ENCODE measurements around the gene CDHR2.

CDHR2 gene

GRCh38 chr5:176626876-176627236 lies 77.7 kb downstream of the CDHR2 start:
- Histone ChIP-seq H3K4me1 (ENCODE audit: control insufficient read depth, insufficient read depth, low read length) (peaks cover 23% of the 10 kb centered on the region), H3K27ac (ENCODE audit: insufficient read depth, low read depth, low read length, poor library complexity, severe bottlenecking) (no peak overlapping the region), H3K4me3 (ENCODE audit: insufficient read depth, low read depth, low read length) (no peak overlapping the region), H3K36me3 (ENCODE audit: control insufficient read depth, insufficient read depth, low read length) (no peaks in the 10 kb centered on the region), H3K9me3 (ENCODE audit: control insufficient read depth, low read length) (no peaks in the 10 kb centered on the region), H3K27me3 (ENCODE audit: control insufficient read depth, insufficient read depth, low read length, poor library complexity, severe bottlenecking) (peaks cover 72% of the 10 kb centered on the region)
- WGBS, 2 experiments = 81 to 90% methylated on average over 6 of the region's 7 CpGs

- Histone ChIP-seq H3K27me3 (ENCODE audit: control insufficient read depth, insufficient read depth, low read length, poor library complexity, severe bottlenecking) (peaks cover 69% of the 10 kb centered on the region), H3K9me3 (ENCODE audit: control insufficient read depth, low read length) (no peaks in the 10 kb centered on the region), H3K36me3 (ENCODE audit: control insufficient read depth, insufficient read depth, low read length) (no peaks in the 10 kb centered on the region), H3K27ac (ENCODE audit: insufficient read depth, low read depth, low read length, poor library complexity, severe bottlenecking) (no peak overlapping the region), H3K4me3 (ENCODE audit: insufficient read depth, low read depth, low read length) (no peak overlapping the region), H3K4me1 (ENCODE audit: control insufficient read depth, insufficient read depth, low read length) (peaks cover 23% of the 10 kb centered on the region)
- 82 to 89% methylated on average over 4 to 5 of the region's 5 CpGs for WGBS, 2 experiments
Measured at GRCh38 chr5:176627582-176627981, 78.4 kb downstream of the CDHR2 start.

GRCh38 chr5:176628406-176629228 lies 79.5 kb downstream of the CDHR2 start:
- Histone ChIP-seq H3K4me1 (ENCODE audit: control insufficient read depth, insufficient read depth, low read length) (peaks cover 23% of the 10 kb centered on the region), H3K27me3 (ENCODE audit: control insufficient read depth, insufficient read depth, low read length, poor library complexity, severe bottlenecking) (peaks cover 69% of the 10 kb centered on the region), H3K27ac (ENCODE audit: insufficient read depth, low read depth, low read length, poor library complexity, severe bottlenecking) (no peak overlapping the region), H3K4me3 (ENCODE audit: insufficient read depth, low read depth, low read length) (no peak overlapping the region), H3K36me3 (ENCODE audit: control insufficient read depth, insufficient read depth, low read length) (no peaks in the 10 kb centered on the region), H3K9me3 (ENCODE audit: control insufficient read depth, low read length) (no peaks in the 10 kb centered on the region)
- WGBS, 2 experiments = 58 to 63% methylated on average over 13 of the region's 13 CpGs

- 5% methylated on average over 34 of the region's 34 CpGs for WGBS, 2 experiments
- H3K4me3 ChIP-seq (ENCODE audit: insufficient read depth, low read depth, low read length) = peak overlapping the region; percentile 44
Measured at GRCh38 chr5:176629317-176629852, 80.2 kb downstream of the CDHR2 start.

GRCh38 chr5:176629853-176630680 lies 80.9 kb downstream of the CDHR2 start, which contains the start of the genes EIF4E1B and SNCB:
Gene EIF4E1B (plus strand): TSS chr5:176630675. CDS start chr5:176642788, 12,113 bp downstream.
Gene SNCB (minus strand): TSS chr5:176630534. CDS start chr5:176629654, 880 bp downstream.
- peaks cover 70% of the 10 kb centered on the region for H3K27me3 ChIP-seq (ENCODE audit: control insufficient read depth, insufficient read depth, low read length, poor library complexity, severe bottlenecking)
- WGBS, 2 experiments = 0% methylated on average over 94 of the region's 94 CpGs
- H3K27ac ChIP-seq (ENCODE audit: insufficient read depth, low read depth, low read length, poor library complexity, severe bottlenecking) = no peak within 1 kb of the TSS
- H3K4me1 ChIP-seq (ENCODE audit: control insufficient read depth, insufficient read depth, low read length) = peaks cover 28% of the 10 kb centered on the region
- H3K4me3 ChIP-seq (ENCODE audit: insufficient read depth, low read depth, low read length) = peak within 1 kb of the TSS; percentile 44
- H3K36me3 ChIP-seq (ENCODE audit: control insufficient read depth, insufficient read depth, low read length) = no peaks in the 10 kb centered on the region
- no peaks in the 10 kb centered on the region for H3K9me3 ChIP-seq (ENCODE audit: control insufficient read depth, low read length)

More at GRCh38 chr5:176629317-176629852, 80.2 kb downstream of the CDHR2 start:
- no peak overlapping the region for H3K27ac ChIP-seq (ENCODE audit: insufficient read depth, low read depth, low read length, poor library complexity, severe bottlenecking)
- no peaks in the 10 kb centered on the region for H3K9me3 ChIP-seq (ENCODE audit: control insufficient read depth, low read length)
- H3K4me1 ChIP-seq (ENCODE audit: control insufficient read depth, insufficient read depth, low read length) = peaks cover 28% of the 10 kb centered on the region
- H3K36me3 ChIP-seq (ENCODE audit: control insufficient read depth, insufficient read depth, low read length) = no peaks in the 10 kb centered on the region
- peaks cover 73% of the 10 kb centered on the region for H3K27me3 ChIP-seq (ENCODE audit: control insufficient read depth, insufficient read depth, low read length, poor library complexity, severe bottlenecking)

DNA sequence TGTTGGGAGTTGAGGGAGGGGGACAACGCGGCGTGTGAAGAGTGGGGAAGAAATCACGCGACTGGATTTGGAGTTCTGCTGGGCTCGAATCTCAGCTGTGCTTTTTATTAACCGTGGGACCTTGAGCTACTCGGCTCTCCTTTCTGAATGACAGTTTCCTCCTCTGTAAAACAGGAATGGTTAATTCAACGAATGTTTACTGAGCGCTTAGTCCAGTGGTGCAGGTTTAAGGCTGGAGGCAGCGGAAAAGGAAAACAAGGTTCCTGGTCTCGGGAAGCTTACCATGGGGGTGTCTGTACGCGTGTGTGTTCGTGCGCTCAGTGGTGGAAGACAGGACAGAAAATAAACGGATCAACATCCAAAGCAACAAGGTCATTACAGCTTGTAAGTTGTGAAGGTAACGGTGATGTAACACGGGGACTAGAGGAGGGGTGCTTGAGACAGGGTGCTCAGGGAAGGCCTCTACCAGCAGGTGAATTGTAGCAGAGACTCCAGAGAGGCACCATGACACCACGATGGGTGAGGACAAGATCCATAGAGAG lies 81.6 kb downstream of the CDHR2 start:
- H3K4me1 ChIP-seq (ENCODE audit: control insufficient read depth, insufficient read depth, low read length) = peaks cover 28% of the 10 kb centered on the region
- H3K27ac ChIP-seq (ENCODE audit: insufficient read depth, low read depth, low read length, poor library complexity, severe bottlenecking) = no peak overlapping the region
- H3K36me3 ChIP-seq (ENCODE audit: control insufficient read depth, insufficient read depth, low read length) = no peaks in the 10 kb centered on the region
- H3K4me3 ChIP-seq (ENCODE audit: insufficient read depth, low read depth, low read length) = peak overlapping the region; percentile 44
- whole genome bisulfite sequencing, 2 experiments = 11 to 12% methylated on average over 20 of the region's 20 CpGs
- H3K27me3 ChIP-seq (ENCODE audit: control insufficient read depth, insufficient read depth, low read length, poor library complexity, severe bottlenecking) = peaks cover 64% of the 10 kb centered on the region
- no peaks in the 10 kb centered on the region for H3K9me3 ChIP-seq (ENCODE audit: control insufficient read depth, low read length)

- H3K27me3 ChIP-seq (ENCODE audit: control insufficient read depth, insufficient read depth, low read length, poor library complexity, severe bottlenecking) = peaks cover 57% of the 10 kb centered on the region
- H3K4me1 ChIP-seq (ENCODE audit: control insufficient read depth, insufficient read depth, low read length) = peaks cover 22% of the 10 kb centered on the region
- 93% methylated on average over 7 of the region's 7 CpGs for WGBS, 2 experiments
- no peaks in the 10 kb centered on the region for H3K9me3 ChIP-seq (ENCODE audit: control insufficient read depth, low read length)
- H3K36me3 ChIP-seq (ENCODE audit: control insufficient read depth, insufficient read depth, low read length) = no peaks in the 10 kb centered on the region
- H3K27ac ChIP-seq (ENCODE audit: insufficient read depth, low read depth, low read length, poor library complexity, severe bottlenecking) = no peak overlapping the region
- no peak overlapping the region for H3K4me3 ChIP-seq (ENCODE audit: insufficient read depth, low read depth, low read length)
Measured at GRCh38 chr5:176631383-176632200, 82.5 kb downstream of the CDHR2 start.

GRCh38 chr5:176632745-176633144 lies 83.6 kb downstream of the CDHR2 start:
- H3K9me3 ChIP-seq (ENCODE audit: control insufficient read depth, low read length) = no peaks in the 10 kb centered on the region
- peaks cover 26% of the 10 kb centered on the region for H3K4me1 ChIP-seq (ENCODE audit: control insufficient read depth, insufficient read depth, low read length)
- no peak overlapping the region for H3K4me3 ChIP-seq (ENCODE audit: insufficient read depth, low read depth, low read length)
- WGBS, 2 experiments = 88 to 94% methylated on average over 2 of the region's 2 CpGs
- peaks cover 46% of the 10 kb centered on the region for H3K27me3 ChIP-seq (ENCODE audit: control insufficient read depth, insufficient read depth, low read length, poor library complexity, severe bottlenecking)
- H3K36me3 ChIP-seq (ENCODE audit: control insufficient read depth, insufficient read depth, low read length) = no peaks in the 10 kb centered on the region
- no peak overlapping the region for H3K27ac ChIP-seq (ENCODE audit: insufficient read depth, low read depth, low read length, poor library complexity, severe bottlenecking)

- Histone ChIP-seq H3K27me3 (ENCODE audit: control insufficient read depth, insufficient read depth, low read length, poor library complexity, severe bottlenecking) (peaks cover 37% of the 10 kb centered on the region), H3K4me1 (ENCODE audit: control insufficient read depth, insufficient read depth, low read length) (peaks cover 28% of the 10 kb centered on the region), H3K27ac (ENCODE audit: insufficient read depth, low read depth, low read length, poor library complexity, severe bottlenecking) (no peak overlapping the region), H3K4me3 (ENCODE audit: insufficient read depth, low read depth, low read length) (no peak overlapping the region), H3K36me3 (ENCODE audit: control insufficient read depth, insufficient read depth, low read length) (no peaks in the 10 kb centered on the region), H3K9me3 (ENCODE audit: control insufficient read depth, low read length) (no peaks in the 10 kb centered on the region)
- 54 to 56% methylated on average over 6 of the region's 6 CpGs for WGBS, 2 experiments
Measured at GRCh38 chr5:176633598-176633997, 84.5 kb downstream of the CDHR2 start.
